HEK293T (cell line): ENCODE data around the gene SPRR1A.

Experiments
- CTBP1 ChIP-seq: fragments of 450-650 bp; IDR thresholded peaks from 2 replicates; pipeline ENCODE4 v1.6.1; 2016; ENCODE audit warnings: borderline replicate concordance
- ELF4 ChIP-seq: fragments of 450-650 bp; IDR thresholded peaks from 2 replicates; pipeline ENCODE4 v1.6.1; 2017; ENCODE audit warnings: antibody characterized with exemption
- FOXA1 ChIP-seq: fragments of 450-650 bp; IDR thresholded peaks from 2 replicates; pipeline ENCODE4 v1.6.1; 2016; ENCODE audit warnings: mild to moderate bottlenecking
- FOXK2 ChIP-seq: fragments of 450-650 bp; IDR thresholded peaks from 2 replicates; pipeline ENCODE4 v1.6.1; 2016; ENCODE audit warnings: mild to moderate bottlenecking
- FOXM1 ChIP-seq: fragments of 450-650 bp; IDR thresholded peaks from 2 replicates; pipeline ENCODE4 v1.6.1; 2017; ENCODE audit warnings: mild to moderate bottlenecking, borderline replicate concordance
- SP1 ChIP-seq: fragments of 450-650 bp; IDR thresholded peaks from 2 replicates; pipeline ENCODE4 v1.6.1; 2017
- TF ChIP-seq, protein P1 (sequence below): fragments of 450-650 bp; IDR thresholded peaks from 2 replicates; pipeline ENCODE4 v1.6.1; 2016

GRCh38 chr1:153023109-153023508 lies 39.2 kb downstream of the SPRR1A start:
- no peak for TF ChIP-seq FOXM1
- TF ChIP-seq FOXK2, result no peak
- TF ChIP-seq, protein P1, sequence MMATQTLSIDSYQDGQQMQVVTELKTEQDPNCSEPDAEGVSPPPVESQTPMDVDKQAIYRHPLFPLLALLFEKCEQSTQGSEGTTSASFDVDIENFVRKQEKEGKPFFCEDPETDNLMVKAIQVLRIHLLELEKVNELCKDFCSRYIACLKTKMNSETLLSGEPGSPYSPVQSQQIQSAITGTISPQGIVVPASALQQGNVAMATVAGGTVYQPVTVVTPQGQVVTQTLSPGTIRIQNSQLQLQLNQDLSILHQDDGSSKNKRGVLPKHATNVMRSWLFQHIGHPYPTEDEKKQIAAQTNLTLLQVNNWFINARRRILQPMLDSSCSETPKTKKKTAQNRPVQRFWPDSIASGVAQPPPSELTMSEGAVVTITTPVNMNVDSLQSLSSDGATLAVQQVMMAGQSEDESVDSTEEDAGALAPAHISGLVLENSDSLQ, result no peak
- no peak for TF ChIP-seq ELF4
- no peak for TF ChIP-seq SP1
- no peak for TF ChIP-seq FOXA1
- no peak for TF ChIP-seq CTBP1
